DMS53 treated with DMSO at 0.1 percent for 48 hours (cell line): ENCODE data around the gene PIK3CD.

Experiments
- DNase-seq: peaks from one replicate; lab custom pipeline; 2025; ENCODE audit not compliant: unreplicated experiment; lab: John Stamatoyannopoulos, UW

PIK3CD gene

GRCh38 chr1:9651565-9652378 lies at the start of gene PIK3CD:
Gene PIK3CD, plus strand, starts transcription at chr1:9651731. Its CDS starts 58,725 bp downstream, at chr1:9710456.
- no peak for DNase-seq

GRCh38 chr1:9601942-9602793 lies 49.4 kb upstream of the PIK3CD start:
- DNase-seq: no peak

- DNase-seq: no peak
These were observed 48.8 kb upstream of the PIK3CD start for GRCh38 chr1:9602794-9603167.

GRCh38 chr1:9603307-9603706 lies 48.2 kb upstream of the PIK3CD start:
- no peak for DNase-seq

GRCh38 chr1:9603766-9604753 lies 47.5 kb upstream of the PIK3CD start:
- DNase-seq: no peak

GRCh38 chr1:9604836-9605235 lies 46.7 kb upstream of the PIK3CD start:
- no peak for DNase-seq

- no peak for DNase-seq
These were observed 45.5 kb upstream of the PIK3CD start for GRCh38 chr1:9605946-9606455.

- no peak for DNase-seq
These were observed 45.1 kb upstream of the PIK3CD start for GRCh38 chr1:9606458-9606857.

- no peak for DNase-seq
These were observed 44.6 kb upstream of the PIK3CD start for GRCh38 chr1:9606948-9607347.

- DNase-seq: no peak
These were observed 44.2 kb upstream of the PIK3CD start for GRCh38 chr1:9607352-9607751.

- DNase-seq: no peak
These were observed 41.5 kb upstream of the PIK3CD start for GRCh38 chr1:9609998-9610397.

- no peak for DNase-seq
These were observed 41.0 kb upstream of the PIK3CD start for GRCh38 chr1:9610548-9610947.

- no peak for DNase-seq
These were observed 39.8 kb upstream of the PIK3CD start for GRCh38 chr1:9611716-9612115.

GRCh38 chr1:9612162-9612845 lies 39.2 kb upstream of the PIK3CD start:
- DNase-seq: no peak

- no peak for DNase-seq
These were observed 38.5 kb upstream of the PIK3CD start for GRCh38 chr1:9612871-9613624.

- no peak for DNase-seq
These were observed 37.8 kb upstream of the PIK3CD start for GRCh38 chr1:9613625-9614299.

GRCh38 chr1:9615316-9616063 lies 36.0 kb upstream of the PIK3CD start:
- DNase-seq: peak; percentile 12
